NOMO-1 treated with dmso at 0.1 percent for 144 hours (cell line): ENCODE measurements around the gene BACH2.
A peak's percentile ranks its signal among the peaks of the same experiment; 100 is the strongest.
"Not testable (repeated sequence)": the region's sequence is repeated elsewhere in the genome, so short reads cannot be mapped to it uniquely, and the experiment has no call there.

Source experiments
- DNase-seq: peaks from one replicate; lab custom pipeline; 2025; ENCODE audit not compliant: unreplicated experiment; lab: John Stamatoyannopoulos, UW

Gene BACH2

GRCh38 chr6:90296341-90297114, at the start of gene BACH2:
TSS of gene BACH2 (minus strand) at chr6:90296843. CDS start at chr6:90008844, 287,999 bp downstream.
- peak; percentile 65 for DNase-seq

- no peak for DNase-seq
These were observed 46.9 kb upstream of the BACH2 start for GRCh38 chr6:90343576-90343975.

- no peak for DNase-seq
These were observed 41.8 kb upstream of the BACH2 start for GRCh38 chr6:90338409-90338808.

GRCh38 chr6:90336388-90336947, 39.8 kb upstream of the BACH2 start:
- DNase-seq, result no peak

- DNase-seq, result no peak
These were observed 37.3 kb upstream of the BACH2 start for GRCh38 chr6:90333928-90334327.

- DNase-seq, result not testable (repeated sequence)
These were observed 36.4 kb upstream of the BACH2 start for GRCh38 chr6:90332978-90333543.

GRCh38 chr6:90329386-90330077, 32.9 kb upstream of the BACH2 start:
- DNase-seq, result no peak

- no peak for DNase-seq
These were observed 31.4 kb upstream of the BACH2 start for GRCh38 chr6:90328004-90328403.

GRCh38 chr6:90326404-90327057, 29.9 kb upstream of the BACH2 start:
- DNase-seq, result no peak

- no peak for DNase-seq
These were observed 27.1 kb upstream of the BACH2 start for GRCh38 chr6:90323706-90324105.

- DNase-seq, result no peak
These were observed 26.4 kb upstream of the BACH2 start for GRCh38 chr6:90322976-90323474.

GRCh38 chr6:90319979-90320685, 23.5 kb upstream of the BACH2 start:
- no peak for DNase-seq

- DNase-seq, result no peak
These were observed 22.4 kb upstream of the BACH2 start for GRCh38 chr6:90319044-90319443.

GRCh38 chr6:90315986-90316385, 19.3 kb upstream of the BACH2 start:
- DNase-seq, result no peak

GRCh38 chr6:90315354-90315950, 18.8 kb upstream of the BACH2 start:
- DNase-seq, result no peak

- DNase-seq, result peak; percentile 2
These were observed 17.9 kb upstream of the BACH2 start for GRCh38 chr6:90314514-90314913.

GRCh38 chr6:90311569-90311968, 14.9 kb upstream of the BACH2 start:
- no peak for DNase-seq

- no peak for DNase-seq
These were observed 9.3 kb upstream of the BACH2 start for GRCh38 chr6:90305800-90306448.

GRCh38 chr6:90304308-90304707, 7.7 kb upstream of the BACH2 start:
- no peak for DNase-seq

GRCh38 chr6:90303039-90303438, 6.4 kb upstream of the BACH2 start:
- no peak for DNase-seq
